Measurements from ENCODE around the gene FAM83B. TPM values are rescaled to one million over a fixed set of nuclear protein-coding genes. Genes with fewer than 3 reads are reported as not detected.

FAM83B gene
- total RNA-seq, 1 experiment from 2014 or later = not detected

DNA sequence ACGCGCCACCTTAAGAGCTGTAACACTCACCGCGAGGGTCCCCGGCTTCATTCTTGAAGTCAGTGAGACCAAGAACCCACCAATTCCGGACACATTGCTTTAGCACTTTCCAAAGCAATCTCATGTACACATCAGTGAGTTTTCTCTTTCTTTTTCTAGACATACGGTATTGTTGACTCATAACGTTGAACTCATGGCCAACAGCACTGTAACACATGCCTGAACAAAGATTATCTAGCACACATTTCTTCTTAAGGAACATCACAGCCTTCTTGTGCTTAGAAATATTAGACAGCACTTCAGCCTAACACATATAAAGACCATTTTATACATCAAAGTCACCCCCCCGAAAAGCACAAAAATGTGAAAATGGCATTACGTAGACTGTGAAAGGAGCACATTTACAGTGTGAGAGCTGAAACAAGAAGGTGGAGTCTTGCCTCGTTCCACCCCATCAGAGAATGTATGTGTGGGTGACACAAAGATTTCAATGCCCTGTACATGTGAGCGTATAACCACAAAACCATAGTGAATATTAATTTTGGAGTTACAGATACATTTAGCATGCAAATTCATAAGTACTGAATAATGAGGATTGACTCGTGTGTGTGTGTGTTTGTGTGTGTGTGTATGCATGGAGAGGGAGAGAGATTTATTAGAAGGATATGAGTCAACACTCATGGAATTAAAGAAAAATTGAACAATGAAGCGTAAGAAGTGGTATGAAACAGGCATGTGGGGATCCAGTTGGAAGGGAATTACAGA lies 134.1 kb downstream of the FAM83B start:
- DNase-seq (ENCODE audit: low read depth) = peak; percentile 32

DNA sequence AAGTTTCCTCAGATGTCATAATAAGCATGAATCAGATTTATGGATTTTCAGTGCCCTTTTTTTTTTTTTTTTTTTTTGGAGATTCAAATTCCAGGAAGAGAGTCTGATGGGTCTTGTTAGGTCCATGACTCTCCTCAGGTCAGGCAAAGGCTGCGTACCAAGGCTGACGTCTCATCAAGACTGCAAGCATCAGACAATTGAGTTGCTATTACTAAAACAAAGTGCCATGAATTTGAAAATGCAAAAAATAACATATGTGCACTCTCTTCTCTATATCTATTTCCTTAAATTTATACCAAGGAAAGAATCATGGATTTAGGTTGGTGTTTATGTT lies 134.7 kb downstream of the FAM83B start:
- DNase-seq (ENCODE audit: low read depth) = no peak

- DNase-seq (ENCODE audit: low read depth) = peak; percentile 21
These were observed 135.1 kb downstream of the FAM83B start for GRCh38 chr6:54981647-54982046.

GRCh38 chr6:54987633-54988290 lies 141.2 kb downstream of the FAM83B start:
- no peak for DNase-seq (ENCODE audit: low read depth)

GRCh38 chr6:54988576-54988975 lies 142.0 kb downstream of the FAM83B start:
- DNase-seq (ENCODE audit: low read depth) = no peak

- no peak for DNase-seq (ENCODE audit: low read depth)
These were observed 143.4 kb downstream of the FAM83B start for GRCh38 chr6:54990001-54990400.

Measured in RPMI7951 (cell line).